ENCODE data around the gene TMEM94. TPM values are rescaled to one million over a fixed set of nuclear protein-coding genes. Genes with fewer than 3 reads are reported as not detected.

TMEM94 gene
- total RNA-seq, 1 donor from 2014 or later: 56.6 TPM

- no peak for DNase-seq (ENCODE audit: low spot score)
- intact Hi-C loops (cut with DNase I): no loop called here
Measured at GRCh38 chr17:75505152-75505409, 48.6 kb downstream of the TMEM94 start.

- DNase-seq (ENCODE audit: low spot score): no peak
- intact Hi-C loops (cut with DNase I): no loop called here
Measured at GRCh38 chr17:75505640-75506039, 49.2 kb downstream of the TMEM94 start.

GRCh38 chr17:75506134-75506533, 49.7 kb downstream of the TMEM94 start:
- intact Hi-C loops (cut with DNase I): no loop called here
- DNase-seq (ENCODE audit: low spot score): no peak

- intact Hi-C loops (cut with DNase I): no loop called here
- DNase-seq (ENCODE audit: low spot score): no peak
Measured at GRCh38 chr17:75506888-75507287, 50.5 kb downstream of the TMEM94 start.

GRCh38 chr17:75507733-75508719, 51.6 kb downstream of the TMEM94 start:
- no peak for DNase-seq (ENCODE audit: low spot score)
- intact Hi-C loops (cut with DNase I): no loop called here

- intact Hi-C loops (cut with DNase I): no loop called here
- no peak for DNase-seq (ENCODE audit: low spot score)
Measured at GRCh38 chr17:75508931-75509361, 52.5 kb downstream of the TMEM94 start.

- intact Hi-C loops (cut with DNase I): loop anchor here (5.0 kb wide), 1 partner anchor 67 kb away; no protein-coding TSS in a partner anchor
- peak; percentile 86 for DNase-seq (ENCODE audit: low spot score)
Measured at GRCh38 chr17:75509528-75510258, 53.3 kb downstream of the TMEM94 start.

- intact Hi-C loops (cut with DNase I): loop anchor here (5.0 kb wide), 1 partner anchor 69 kb away; no protein-coding TSS in a partner anchor
- no peak for DNase-seq (ENCODE audit: low spot score)
Measured at GRCh38 chr17:75511270-75511609, 54.8 kb downstream of the TMEM94 start.

GRCh38 chr17:75511610-75512575, 55.5 kb downstream of the TMEM94 start:
- intact Hi-C loops (cut with DNase I): loop anchor here (5.0 kb wide), 1 partner anchor 70 kb away; no protein-coding TSS in a partner anchor
- DNase-seq (ENCODE audit: low spot score): peak; percentile 86

GRCh38 chr17:75512926-75513640, 56.6 kb downstream of the TMEM94 start:
- intact Hi-C loops (cut with DNase I): loop anchor here (5.0 kb wide), 1 partner anchor 71 kb away; no protein-coding TSS in a partner anchor
- no peak for DNase-seq (ENCODE audit: low spot score)

- no peak for DNase-seq (ENCODE audit: low spot score)
- intact Hi-C loops (cut with DNase I): loop anchor here (5.0 kb wide), 1 partner anchor 71 kb away; no protein-coding TSS in a partner anchor
Measured at GRCh38 chr17:75513641-75514000, 57.2 kb downstream of the TMEM94 start.

GRCh38 chr17:75514299-75514918, 58.0 kb downstream of the TMEM94 start:
- intact Hi-C loops (cut with DNase I): loop anchor here (5.0 kb wide), 1 partner anchor 72 kb away; no protein-coding TSS in a partner anchor
- no peak for DNase-seq (ENCODE audit: low spot score)

GRCh38 chr17:75514919-75515495, 58.6 kb downstream of the TMEM94 start:
- DNase-seq (ENCODE audit: low spot score): no peak
- intact Hi-C loops (cut with DNase I): loop anchor here (1.0 to 5.0 kb wide), 5 partner anchors 72 to 243 kb away; partner anchors contain the start of genes GRB2, MIF4GD and MYO15B

- peak; percentile 97 for DNase-seq (ENCODE audit: low spot score)
- intact Hi-C loops (cut with DNase I): loop anchor here (1.0 to 5.0 kb wide), 4 partner anchors 72 to 243 kb away; partner anchors contain the start of genes GRB2, MIF4GD and MYO15B
Measured at GRCh38 chr17:75515496-75516254, 59.2 kb downstream of the TMEM94 start, which contains the start of gene CASKIN2. Gene CASKIN2, minus strand, starts transcription at chr17:75515537. Its CDS starts 1,733 bp downstream, at chr17:75513804.

- intact Hi-C loops (cut with DNase I): loop anchor here (5.0 kb wide), 3 partner anchors 71 to 244 kb away; partner anchors contain the start of genes GRB2, MIF4GD and MYO15B
- DNase-seq (ENCODE audit: low spot score): peak; percentile 98
Measured at GRCh38 chr17:75516255-75516618, 59.8 kb downstream of the TMEM94 start, which contains the start of gene TSEN54. Gene TSEN54, plus strand, starts transcription at chr17:75516528. Its CDS starts 33 bp downstream, at chr17:75516561.

- DNase-seq (ENCODE audit: low spot score): no peak
- intact Hi-C loops (cut with DNase I): loop anchor here (5.0 kb wide), 3 partner anchors 71 to 244 kb away; partner anchors contain the start of genes GRB2, MIF4GD and MYO15B
Measured at GRCh38 chr17:75516619-75517296, 60.3 kb downstream of the TMEM94 start.

Measured in cardiac septum (tissue), 1 donor.